GM12878 (cell line): ENCODE results near the gene PLXNC1. TPM values are rescaled to one million over a fixed set of nuclear protein-coding genes. Genes with fewer than 3 reads are reported as not detected.

Experiments
- ATAC-seq: fragments of 200-7000 bp; cut with Tn5 transposase; 3 replicates; pipeline ENCODE4 v1.9.1; 2020; ENCODE audit warnings: mild to moderate bottlenecking, moderate library complexity
- BruUV-seq: library from RNA; stranded (reverse); fragments of 400-500 nt; replicated peaks from 2 replicates; lab custom pipeline; 2021; lab: Mats Ljungman, UMichigan
- CTCF ChIA-PET: fragments of 300-600 bp; sonication (Branson Sonifier 250); formaldehyde crosslinking; extraction: SDS; loops from one replicate; lab custom pipeline; 2021; ENCODE audit warnings: inconsistent platforms; lab: Yijun Ruan, JAX
- POLR2A ChIA-PET: fragments of 350-600 bp; formaldehyde crosslinking; extraction: SDS; loops from one replicate; lab custom pipeline; 2021; ENCODE audit warnings: inconsistent platforms; lab: Charles Lee
- RAD21 ChIA-PET: fragments of 300-600 bp; sonication (Branson Sonifier 250); formaldehyde crosslinking; loops from one replicate; lab custom pipeline; 2023; ENCODE audit warnings: antibody characterized with exemption; ENCODE audit not compliant: unreplicated experiment; lab: Charles Lee
- SMC1A ChIA-PET: fragments of 300-600 bp; sonication (Branson Sonifier 250); formaldehyde crosslinking; loops from one replicate; lab custom pipeline; 2023; ENCODE audit not compliant: unreplicated experiment, uncharacterized antibody; lab: Charles Lee
- DNase-seq: peaks from one replicate; pipeline ENCODE4 v3.0.0-alpha.2; 2011; ENCODE audit warnings: low read depth, low spot score
- FAIRE-seq: peaks from 3 replicates; lab custom pipeline; 2011; peaks lifted over from hg19 to GRCh38; lab: Jason Lieb, UNC
- H2AFZ ChIP-seq: 2 replicates; pipeline ENCODE4 v1.6.0; 2011; ENCODE audit warnings: low read depth, low read length, control low read depth; ENCODE audit not compliant: control insufficient read depth
- H3K27ac ChIP-seq: 2 replicates; pipeline ENCODE4 v1.5.1; 2011; ENCODE audit warnings: control low read depth; ENCODE audit not compliant: control insufficient read depth, insufficient read depth
- H3K27me3 ChIP-seq, 2 experiments: replicated peaks in 1 of 2; 2 replicates each; pipeline versions ENCODE4 v1.6.0 to v1.6.1; 2011; ENCODE audit warnings: low read length in 1 of 2; ENCODE audit not compliant: control insufficient read depth in 2 of 2, insufficient read depth in 2 of 2
- H3K36me3 ChIP-seq, 2 experiments: 2 replicates each; pipeline ENCODE4 v1.5.1; 2011; ENCODE audit warnings: low read length in 1 of 2; ENCODE audit not compliant: control insufficient read depth in 2 of 2, insufficient read depth in 2 of 2
- H3K4me1 ChIP-seq: 2 replicates; pipeline ENCODE4 v1.6.1; 2011; ENCODE audit warnings: mild to moderate bottlenecking, low read length, moderate library complexity, mixed read lengths; ENCODE audit not compliant: control insufficient read depth, insufficient read depth
- H3K4me2 ChIP-seq: 2 replicates; pipeline ENCODE4 v1.6.0; 2011; ENCODE audit warnings: control low read depth; ENCODE audit not compliant: control insufficient read depth, insufficient read depth
- H3K4me3 ChIP-seq: fragments of 200-600 bp; sonication (generic); 2 replicates; pipeline ENCODE4 v1.5.1; 2016
- H3K79me2 ChIP-seq: 2 replicates; pipeline ENCODE4 v1.6.0; 2011; ENCODE audit warnings: low read length; ENCODE audit not compliant: control insufficient read depth, insufficient read depth
- H3K9ac ChIP-seq: 2 replicates; pipeline ENCODE4 v1.8.0; 2011; ENCODE audit warnings: low read length, control low read depth, mixed read lengths; ENCODE audit not compliant: control insufficient read depth, insufficient read depth
- H3K9me3 ChIP-seq: replicated peaks from 3 replicates; pipeline ENCODE4 v1.5.1; 2011; ENCODE audit warnings: mild to moderate bottlenecking, low read length; ENCODE audit not compliant: control insufficient read depth, insufficient read depth
- H4K20me1 ChIP-seq: 2 replicates; pipeline ENCODE4 v1.6.0; 2011; ENCODE audit not compliant: control insufficient read depth, insufficient read depth
- ATF3 ChIP-seq: IDR thresholded peaks from 2 replicates; pipeline ENCODE4 v1.6.1; 2011; ENCODE audit warnings: low read depth, mild to moderate bottlenecking, low read length, moderate library complexity, borderline replicate concordance; ENCODE audit errors: extremely low read depth
- ATF7 ChIP-seq: fragments of 450-650 bp; IDR thresholded peaks from 2 replicates; pipeline ENCODE4 v1.6.1; 2016; ENCODE audit warnings: low read depth, mild to moderate bottlenecking
- CHD2 ChIP-seq: IDR thresholded peaks from 2 replicates; pipeline ENCODE4 v1.6.1; 2011; ENCODE audit warnings: low read depth, low read length, improper control_type of control experiment, borderline replicate concordance
- EED ChIP-seq: sonication (generic); IDR thresholded peaks from 2 replicates; pipeline ENCODE4 v1.6.1; 2016; ENCODE audit warnings: antibody characterized with exemption, low read depth
- GABPA ChIP-seq: IDR thresholded peaks from 2 replicates; pipeline ENCODE4 v1.6.1; 2014; ENCODE audit warnings: antibody characterized with exemption, low read depth, mild to moderate bottlenecking, inconsistent platforms
- HDAC6 ChIP-seq: fragments of 200-600 bp; sonication (generic); IDR thresholded peaks from one replicate; pipeline ENCODE4 v1.8.0; 2017; ENCODE audit warnings: antibody characterized with exemption; ENCODE audit not compliant: unreplicated experiment
- NFYB ChIP-seq: IDR thresholded peaks from 2 replicates; pipeline ENCODE4 v1.6.1; 2011; ENCODE audit warnings: low read depth, mild to moderate bottlenecking, low read length, improper control_type of control experiment, moderate library complexity; ENCODE audit not compliant: insufficient read depth
- POLR2AphosphoS5 ChIP-seq: IDR thresholded peaks from 2 replicates; pipeline ENCODE4 v1.6.1; 2011; ENCODE audit warnings: mild to moderate bottlenecking, low read length, inconsistent platforms
- RB1 ChIP-seq: fragments of 450-650 bp; formaldehyde crosslinking; IDR thresholded peaks from 2 replicates; pipeline ENCODE4 v1.6.1; 2017; ENCODE audit warnings: mild to moderate bottlenecking, borderline replicate concordance
- RELA ChIP-seq: fragments of 450-650 bp; IDR thresholded peaks from 2 replicates; pipeline ENCODE4 v1.8.0; 2014; ENCODE audit warnings: borderline replicate concordance; ENCODE audit not compliant: partially characterized antibody
- SIN3A ChIP-seq: IDR thresholded peaks from 2 replicates; pipeline ENCODE4 v1.6.1; 2012; ENCODE audit warnings: low read depth, low read length, improper control_type of control experiment
- SREBF2 ChIP-seq: IDR thresholded peaks from 2 replicates; pipeline ENCODE4 v1.6.1; 2012; ENCODE audit warnings: mild to moderate bottlenecking, low read length
- SUZ12 ChIP-seq: fragments of 200-600 bp; sonication (generic); IDR thresholded peaks from one replicate; pipeline ENCODE4 v1.6.1; 2018; ENCODE audit warnings: antibody characterized with exemption, mild to moderate bottlenecking; ENCODE audit not compliant: unreplicated experiment
- YBX1 ChIP-seq: fragments of 450-650 bp; IDR thresholded peaks from 2 replicates; pipeline ENCODE4 v1.6.1; 2016; ENCODE audit warnings: antibody characterized with exemption
- ZNF384 ChIP-seq: IDR thresholded peaks from 2 replicates; pipeline ENCODE4 v1.6.1; 2012; ENCODE audit warnings: low read depth, mild to moderate bottlenecking, low read length, improper control_type of control experiment, borderline replicate concordance
- WGBS: methylation state at CpG from one replicate; pipeline ENCODE4 v1.1.6; 2016; ENCODE audit warnings: low lambda C conversion rate; ENCODE audit not compliant: insufficient replicate concordance, insufficient coverage; ENCODE audit errors: missing lambda C conversion rate; 5-methylcytosine and 5-hydroxymethylcytosine counted together
- in situ Hi-C: fragments of 300-500 bp; cut with MboI; formaldehyde crosslinking; loops from 9 replicates; pipeline ENCODE4 v1.14.3; 2018; ENCODE audit warnings: mixed read lengths
- intact Hi-C: fragments of 100-400 bp; cut with micrococcal nuclease; formaldehyde crosslinking; loops from one replicate; pipeline ENCODE4 v1.14.2; 2022; ENCODE audit not compliant: unreplicated experiment
- polyA plus RNA-seq, 11 experiments: library from polyadenylated mRNA; depleted of rRNA in 4 of 11; unstranded in 6 of 11; stranded (reverse) in 5 of 11; fragments of >200 nt; fragmentation: Nextera tagmentation in 4 of 11; fragmentation: Illumina TruSeq in 1 of 11; extraction: Ambion mirVana in 4 of 11; extraction: Trizol in 1 of 11; gene quantifications; 1 replicate in 1 of 11; 2 replicates in 10 of 11; pipeline versions ENCODE4 v1.2.1 to v1.2.3, GENCODE V29; 2011 to 2016; ENCODE audit warnings: inconsistent platforms in 2 of 11, missing spikeins in 2 of 11, low read depth in 1 of 11
- total RNA-seq, 4 experiments: library from RNA; depleted of rRNA in 3 of 4; stranded (reverse); fragments of >200 nt in 3 of 4; fragmentation: Illumina TruSeq in 1 of 4; extraction: Trizol in 1 of 4; gene quantifications; 2 replicates each; pipeline versions ENCODE4 v1.2.1 to v1.2.3, GENCODE V29; 2013 to 2021
- TF ChIP-seq, protein P1 (sequence below): fragments of 450-650 bp; IDR thresholded peaks from 2 replicates; pipeline ENCODE4 v1.6.1; 2014; ENCODE audit warnings: mild to moderate bottlenecking
- TF ChIP-seq, protein P2 (sequence below): fragments of 450-650 bp; IDR thresholded peaks from 2 replicates; pipeline ENCODE4 v1.6.1; 2016; ENCODE audit warnings: mild to moderate bottlenecking

PLXNC1 gene
- total and polyA plus RNA-seq, 10 of the 15 experiments (the other 5 are each of a cell fraction or from before 2014, with no cell fraction given), result 5.2 to 41.2 (median 24.6) TPM

DNA sequence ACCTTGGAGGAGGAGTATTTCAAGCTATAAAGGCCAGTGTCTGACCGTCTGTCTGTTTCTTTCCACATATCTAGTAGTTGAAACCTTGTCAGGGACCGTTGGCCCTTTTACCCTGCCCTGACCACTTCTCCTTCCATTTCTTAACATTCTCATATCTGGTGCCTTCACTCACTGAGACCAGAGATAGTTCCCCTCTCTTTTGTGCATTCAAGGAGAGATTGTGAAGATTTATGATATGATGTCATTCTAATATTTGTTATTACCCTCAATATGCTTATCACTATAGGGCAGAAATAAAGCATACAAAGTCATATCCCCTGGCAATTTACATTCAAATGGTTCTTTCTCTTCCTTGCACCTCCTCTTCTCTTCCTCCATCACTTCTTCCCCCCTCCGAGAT is 83.3 kb downstream of the PLXNC1 start:
- 75% methylated on average over 3 of the region's 3 CpGs for WGBS
- Histone ChIP-seq H3K4me3 (no peak overlapping the region), H3K4me2 (no peak overlapping the region), H3K9me3 (no peaks in the 10 kb centered on the region; the same call in 2 of the 3 replicates), H3K27me3 (no peaks in the 10 kb centered on the region), H3K9ac (no peak overlapping the region), H3K36me3 (peaks cover 0 to 23% of the 10 kb centered on the region in 2 experiments; a peak in 3 of 4 replicates), H3K4me1 (peaks cover 31% of the 10 kb centered on the region), H2AFZ (no peak overlapping the region), H4K20me1 (no peaks in the 10 kb centered on the region), H3K27ac (no peak overlapping the region), H3K79me2 (no peaks in the 10 kb centered on the region)
- intact Hi-C loops (no loop called here), in situ Hi-C loops (no loop called here)
- FAIRE-seq (no peak), ATAC-seq (no peak), DNase-seq (no peak)
- RAD21 ChIA-PET, result interaction anchor here (0.9 to 1.2 kb wide), 2 partner anchors 24 to 77 kb away, joined by 3 read pairs; no protein-coding TSS in a partner anchor
- CTCF ChIA-PET, result interaction anchor here (1.1 to 1.4 kb wide), 2 partner anchors 24 to 82 kb away, joined by 3 read pairs; no protein-coding TSS in a partner anchor
- SMC1A ChIA-PET, result interaction anchor here (0.9 to 2.1 kb wide), 4 partner anchors 12 to 80 kb away, joined by 3 to 13 read pairs (median 6); no protein-coding TSS in a partner anchor
- POLR2A ChIA-PET, result interaction anchor here (0.6 to 1.7 kb wide), 3 partner anchors 10 to 26 kb away, joined by 3 to 6 read pairs (median 3); no protein-coding TSS in a partner anchor
- TF ChIP-seq GABPA (no peak), HDAC6 (no peak), ATF7 (peak; percentile 59; the same call in 1 of the 2 replicates), SIN3A (no peak)
- no TSS peak for BruUV-seq

GRCh38 chr12:94235848-94236247 is 87.5 kb downstream of the PLXNC1 start:
- SMC1A ChIA-PET, result no interaction called here
- POLR2A ChIA-PET, result no interaction called here
- H3K27me3 ChIP-seq, result no peaks in the 10 kb centered on the region
- no TSS peak for BruUV-seq
- intact Hi-C loops, result no loop called here
- H3K9ac ChIP-seq, result no peak overlapping the region
- 100% methylated on average over 3 of the region's 3 CpGs for WGBS
- H3K79me2 ChIP-seq, result no peaks in the 10 kb centered on the region
- ATAC-seq (no peak), FAIRE-seq (no peak), DNase-seq (no peak)
- H3K27ac ChIP-seq, result no peak overlapping the region
- in situ Hi-C loops, result no loop called here
- CTCF ChIA-PET, result no interaction called here
- H3K4me2 ChIP-seq, result no peak overlapping the region
- TF ChIP-seq, protein P1, sequence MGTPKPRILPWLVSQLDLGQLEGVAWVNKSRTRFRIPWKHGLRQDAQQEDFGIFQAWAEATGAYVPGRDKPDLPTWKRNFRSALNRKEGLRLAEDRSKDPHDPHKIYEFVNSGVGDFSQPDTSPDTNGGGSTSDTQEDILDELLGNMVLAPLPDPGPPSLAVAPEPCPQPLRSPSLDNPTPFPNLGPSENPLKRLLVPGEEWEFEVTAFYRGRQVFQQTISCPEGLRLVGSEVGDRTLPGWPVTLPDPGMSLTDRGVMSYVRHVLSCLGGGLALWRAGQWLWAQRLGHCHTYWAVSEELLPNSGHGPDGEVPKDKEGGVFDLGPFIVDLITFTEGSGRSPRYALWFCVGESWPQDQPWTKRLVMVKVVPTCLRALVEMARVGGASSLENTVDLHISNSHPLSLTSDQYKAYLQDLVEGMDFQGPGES, result no peak
- no peak for TF ChIP-seq ATF3
- no peak for TF ChIP-seq YBX1
- TF ChIP-seq SUZ12, result no peak
- no peak for TF ChIP-seq SREBF2
- TF ChIP-seq RB1, result no peak
- TF ChIP-seq RELA, result no peak
- no peak for TF ChIP-seq CHD2
- TF ChIP-seq, protein P2, sequence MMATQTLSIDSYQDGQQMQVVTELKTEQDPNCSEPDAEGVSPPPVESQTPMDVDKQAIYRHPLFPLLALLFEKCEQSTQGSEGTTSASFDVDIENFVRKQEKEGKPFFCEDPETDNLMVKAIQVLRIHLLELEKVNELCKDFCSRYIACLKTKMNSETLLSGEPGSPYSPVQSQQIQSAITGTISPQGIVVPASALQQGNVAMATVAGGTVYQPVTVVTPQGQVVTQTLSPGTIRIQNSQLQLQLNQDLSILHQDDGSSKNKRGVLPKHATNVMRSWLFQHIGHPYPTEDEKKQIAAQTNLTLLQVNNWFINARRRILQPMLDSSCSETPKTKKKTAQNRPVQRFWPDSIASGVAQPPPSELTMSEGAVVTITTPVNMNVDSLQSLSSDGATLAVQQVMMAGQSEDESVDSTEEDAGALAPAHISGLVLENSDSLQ, result no peak
- no peak for TF ChIP-seq NFYB
- no peak for TF ChIP-seq ZNF384
- TF ChIP-seq EED, result no peak
- TF ChIP-seq POLR2AphosphoS5, result no peak
- RAD21 ChIA-PET, result no interaction called here
- H4K20me1 ChIP-seq, result no peaks in the 10 kb centered on the region
- no peak overlapping the region for H3K4me3 ChIP-seq
- peaks cover 0 to 17% of the 10 kb centered on the region in 2 experiments; a peak in 3 of 4 replicates for H3K36me3 ChIP-seq
- H3K4me1 ChIP-seq, result peaks cover 19% of the 10 kb centered on the region
- H2AFZ ChIP-seq, result no peak overlapping the region
- no peaks in the 10 kb centered on the region for H3K9me3 ChIP-seq
